GM12878 (cell line): ENCODE measurements around the gene HSBP1. TPM values are rescaled to one million over a fixed set of nuclear protein-coding genes. Genes with fewer than 3 reads are reported as not detected.

Source experiments
- ATAC-seq: fragments of 200-7000 bp; cut with Tn5 transposase; 3 replicates; pipeline ENCODE4 v1.9.1; 2020; ENCODE audit warnings: mild to moderate bottlenecking, moderate library complexity
- BruUV-seq: library from RNA; stranded (reverse); fragments of 400-500 nt; replicated peaks from 2 replicates; lab custom pipeline; 2021; lab: Mats Ljungman, UMichigan
- CTCF ChIA-PET: fragments of 300-600 bp; sonication (Branson Sonifier 250); formaldehyde crosslinking; extraction: SDS; loops from one replicate; lab custom pipeline; 2021; ENCODE audit warnings: inconsistent platforms; lab: Yijun Ruan, JAX
- POLR2A ChIA-PET: fragments of 350-600 bp; formaldehyde crosslinking; extraction: SDS; loops from one replicate; lab custom pipeline; 2021; ENCODE audit warnings: inconsistent platforms; lab: Charles Lee
- RAD21 ChIA-PET: fragments of 300-600 bp; sonication (Branson Sonifier 250); formaldehyde crosslinking; loops from one replicate; lab custom pipeline; 2023; ENCODE audit warnings: antibody characterized with exemption; ENCODE audit not compliant: unreplicated experiment; lab: Charles Lee
- SMC1A ChIA-PET: fragments of 300-600 bp; sonication (Branson Sonifier 250); formaldehyde crosslinking; loops from one replicate; lab custom pipeline; 2023; ENCODE audit not compliant: unreplicated experiment, uncharacterized antibody; lab: Charles Lee
- DNase-seq: peaks from one replicate; pipeline ENCODE4 v3.0.0-alpha.2; 2011; ENCODE audit warnings: low read depth, low spot score
- FAIRE-seq: peaks from 3 replicates; lab custom pipeline; 2011; peaks lifted over from hg19 to GRCh38; lab: Jason Lieb, UNC
- H2AFZ ChIP-seq: 2 replicates; pipeline ENCODE4 v1.6.0; 2011; ENCODE audit warnings: low read depth, low read length, control low read depth; ENCODE audit not compliant: control insufficient read depth
- H3K27ac ChIP-seq: 2 replicates; pipeline ENCODE4 v1.5.1; 2011; ENCODE audit warnings: control low read depth; ENCODE audit not compliant: control insufficient read depth, insufficient read depth
- H3K27me3 ChIP-seq, 2 experiments: replicated peaks in 1 of 2; 2 replicates each; pipeline versions ENCODE4 v1.6.0 to v1.6.1; 2011; ENCODE audit warnings: low read length in 1 of 2; ENCODE audit not compliant: control insufficient read depth in 2 of 2, insufficient read depth in 2 of 2
- H3K36me3 ChIP-seq, 2 experiments: 2 replicates each; pipeline ENCODE4 v1.5.1; 2011; ENCODE audit warnings: low read length in 1 of 2; ENCODE audit not compliant: control insufficient read depth in 2 of 2, insufficient read depth in 2 of 2
- H3K4me1 ChIP-seq: 2 replicates; pipeline ENCODE4 v1.6.1; 2011; ENCODE audit warnings: mild to moderate bottlenecking, low read length, moderate library complexity, mixed read lengths; ENCODE audit not compliant: control insufficient read depth, insufficient read depth
- H3K4me2 ChIP-seq: 2 replicates; pipeline ENCODE4 v1.6.0; 2011; ENCODE audit warnings: control low read depth; ENCODE audit not compliant: control insufficient read depth, insufficient read depth
- H3K4me3 ChIP-seq: fragments of 200-600 bp; sonication (generic); 2 replicates; pipeline ENCODE4 v1.5.1; 2016
- H3K79me2 ChIP-seq: 2 replicates; pipeline ENCODE4 v1.6.0; 2011; ENCODE audit warnings: low read length; ENCODE audit not compliant: control insufficient read depth, insufficient read depth
- H3K9ac ChIP-seq: 2 replicates; pipeline ENCODE4 v1.8.0; 2011; ENCODE audit warnings: low read length, control low read depth, mixed read lengths; ENCODE audit not compliant: control insufficient read depth, insufficient read depth
- H3K9me3 ChIP-seq: replicated peaks from 3 replicates; pipeline ENCODE4 v1.5.1; 2011; ENCODE audit warnings: mild to moderate bottlenecking, low read length; ENCODE audit not compliant: control insufficient read depth, insufficient read depth
- H4K20me1 ChIP-seq: 2 replicates; pipeline ENCODE4 v1.6.0; 2011; ENCODE audit not compliant: control insufficient read depth, insufficient read depth
- CHD1 ChIP-seq: IDR thresholded peaks from 2 replicates; pipeline ENCODE4 v1.6.1; 2012; ENCODE audit warnings: low read depth, low read length, improper control_type of control experiment
- ETV6 ChIP-seq, 2 experiments: fragments of 450-650 bp in 1 of 2; IDR thresholded peaks in 1 of 2; conservative IDR thresholded peaks in 1 of 2; 2 replicates each; pipeline ENCODE4 v1.6.1; 2014; ENCODE audit warnings: antibody characterized with exemption in 1 of 2, borderline replicate concordance in 1 of 2, low read depth in 1 of 2, mild to moderate bottlenecking in 1 of 2, moderate library complexity in 1 of 2
- MYB ChIP-seq: fragments of 150-350 bp; IDR thresholded peaks from 2 replicates; pipeline ENCODE4 v1.6.1; 2014; ENCODE audit warnings: mild to moderate bottlenecking, low read depth, low read length, borderline replicate concordance
- NR2C1 ChIP-seq: fragments of 450-650 bp; IDR thresholded peaks from 2 replicates; pipeline ENCODE4 v1.6.1; 2017; ENCODE audit warnings: antibody characterized with exemption, mild to moderate bottlenecking, moderate library complexity
- RAD21 ChIP-seq: IDR thresholded peaks from 2 replicates; pipeline ENCODE4 v1.6.1; 2011; ENCODE audit warnings: mild to moderate bottlenecking, low read depth, low read length, moderate library complexity; ENCODE audit not compliant: insufficient read depth
- RCOR1 ChIP-seq: conservative IDR thresholded peaks from 2 replicates; pipeline ENCODE4 v1.6.1; 2012; ENCODE audit warnings: low read depth, low read length, improper control_type of control experiment
- RELA ChIP-seq: fragments of 450-650 bp; IDR thresholded peaks from 2 replicates; pipeline ENCODE4 v1.8.0; 2014; ENCODE audit warnings: borderline replicate concordance; ENCODE audit not compliant: partially characterized antibody
- SMAD1 ChIP-seq: fragments of 450-650 bp; IDR thresholded peaks from 2 replicates; pipeline ENCODE4 v1.6.1; 2018; ENCODE audit warnings: mild to moderate bottlenecking, low read depth; ENCODE audit not compliant: partially characterized antibody
- SUPT20H ChIP-seq: IDR thresholded peaks from 2 replicates; pipeline ENCODE4 v1.6.1; 2011; ENCODE audit warnings: low read depth, mild to moderate bottlenecking, low read length, moderate library complexity, borderline replicate concordance; ENCODE audit not compliant: control insufficient read depth
- TCF3 ChIP-seq: IDR thresholded peaks from 2 replicates; pipeline ENCODE4 v1.6.1; 2012; ENCODE audit warnings: low read depth, mild to moderate bottlenecking, low read length, borderline replicate concordance; ENCODE audit not compliant: insufficient read depth
- ZNF217 ChIP-seq: fragments of 450-650 bp; IDR thresholded peaks from 2 replicates; pipeline ENCODE4 v1.6.1; 2017; ENCODE audit warnings: antibody characterized with exemption, mild to moderate bottlenecking
- WGBS: methylation state at CpG from one replicate; pipeline ENCODE4 v1.1.6; 2016; ENCODE audit warnings: low lambda C conversion rate; ENCODE audit not compliant: insufficient replicate concordance, insufficient coverage; ENCODE audit errors: missing lambda C conversion rate; 5-methylcytosine and 5-hydroxymethylcytosine counted together
- in situ Hi-C: fragments of 300-500 bp; cut with MboI; formaldehyde crosslinking; loops from 9 replicates; pipeline ENCODE4 v1.14.3; 2018; ENCODE audit warnings: mixed read lengths
- intact Hi-C: fragments of 100-400 bp; cut with micrococcal nuclease; formaldehyde crosslinking; loops from one replicate; pipeline ENCODE4 v1.14.2; 2022; ENCODE audit not compliant: unreplicated experiment
- polyA plus RNA-seq, 11 experiments: library from polyadenylated mRNA; depleted of rRNA in 4 of 11; unstranded in 6 of 11; stranded (reverse) in 5 of 11; fragments of >200 nt; fragmentation: Nextera tagmentation in 4 of 11; fragmentation: Illumina TruSeq in 1 of 11; extraction: Ambion mirVana in 4 of 11; extraction: Trizol in 1 of 11; gene quantifications; 1 replicate in 1 of 11; 2 replicates in 10 of 11; pipeline versions ENCODE4 v1.2.1 to v1.2.3, GENCODE V29; 2011 to 2016; ENCODE audit warnings: inconsistent platforms in 2 of 11, missing spikeins in 2 of 11, low read depth in 1 of 11
- total RNA-seq, 4 experiments: library from RNA; depleted of rRNA in 3 of 4; stranded (reverse); fragments of >200 nt in 3 of 4; fragmentation: Illumina TruSeq in 1 of 4; extraction: Trizol in 1 of 4; gene quantifications; 2 replicates each; pipeline versions ENCODE4 v1.2.1 to v1.2.3, GENCODE V29; 2013 to 2021
- TF ChIP-seq, protein P1 (sequence below): fragments of 450-650 bp; IDR thresholded peaks from 2 replicates; pipeline ENCODE4 v1.6.1; 2018; ENCODE audit warnings: borderline replicate concordance, mild to moderate bottlenecking; ENCODE audit not compliant: partially characterized antibody
- TF ChIP-seq, protein P2 (sequence below): IDR thresholded peaks from 2 replicates; pipeline ENCODE4 v1.6.1; 2011; ENCODE audit warnings: mild to moderate bottlenecking, low read depth, low read length, moderate library complexity; ENCODE audit not compliant: insufficient replicate concordance
- TF ChIP-seq, protein P3 (sequence below): IDR thresholded peaks from 2 replicates; pipeline ENCODE4 v1.6.1; 2012; ENCODE audit warnings: improper control_type of control experiment, low read depth, low read length; ENCODE audit not compliant: insufficient replicate concordance

The HSBP1 gene
- total and polyA plus RNA-seq, 10 of the 15 experiments (the other 5 are each of a cell fraction or from before 2014, with no cell fraction given): 26.6 to 263 (median 95.7) TPM

DNA sequence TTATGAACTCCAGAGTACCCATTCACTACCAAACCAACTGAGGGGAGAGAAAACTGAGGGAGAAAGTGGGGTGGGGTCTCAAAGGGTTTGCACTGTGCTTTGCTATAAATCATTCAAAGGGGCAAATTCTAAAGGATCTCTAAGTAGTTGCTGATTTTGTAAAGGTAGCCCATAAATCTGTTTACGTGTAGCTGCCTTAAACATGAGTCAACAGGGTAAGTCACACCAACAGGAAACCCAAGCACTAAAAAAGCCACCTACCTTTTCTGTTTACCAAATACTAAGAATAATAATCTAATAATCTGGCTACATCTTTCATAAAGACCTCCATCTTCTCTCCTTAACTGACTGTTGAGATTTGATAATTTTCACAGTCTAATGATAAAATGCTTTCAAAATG is 8.4 kb upstream of the HSBP1 start:
- DNase-seq (no peak), FAIRE-seq (no peak), ATAC-seq (no peak)
- in situ Hi-C loops (no loop called here), intact Hi-C loops (no loop called here)
- ChIA-PET CTCF (no interaction called here), POLR2A (no interaction called here), RAD21 (no interaction called here), SMC1A (interaction anchor here (0.7 kb wide), 1 partner anchor 421 kb away, joined by 3 read pairs; no protein-coding TSS in a partner anchor)
- Histone ChIP-seq H2AFZ (no peak overlapping the region), H3K27ac (no peak overlapping the region), H4K20me1 (no peaks in the 10 kb centered on the region), H3K4me3 (no peak overlapping the region), H3K9me3 (no peaks in the 10 kb centered on the region), H3K9ac (no peak overlapping the region), H3K27me3 (peaks cover 0 to 2% of the 10 kb centered on the region in 2 experiments; a peak in 3 of 4 replicates), H3K4me1 (no peaks in the 10 kb centered on the region), H3K4me2 (no peak overlapping the region), H3K79me2 (no peaks in the 10 kb centered on the region), H3K36me3 (no peaks in the 10 kb centered on the region)
- WGBS: 39% methylated on average over 1 of the region's 1 CpG
- no TSS peak for BruUV-seq
- TF ChIP-seq RAD21 (no peak), RCOR1 (no peak), MYB (no peak), NR2C1 (no peak), RELA (no peak), SMAD1 (no peak), ZNF217 (no peak), TCF3 (no peak), ETV6 (conservative IDR thresholded peaks at IDR 0.05 in 1 of 2, IDR thresholded peaks at IDR 0.05 in 1 of 2; ENCODE audit: borderline replicate concordance in 1 of 2, low read depth in 1 of 2) (no peak), SUPT20H (no peak), CHD1 (no peak)
- TF ChIP-seq, protein P1, sequence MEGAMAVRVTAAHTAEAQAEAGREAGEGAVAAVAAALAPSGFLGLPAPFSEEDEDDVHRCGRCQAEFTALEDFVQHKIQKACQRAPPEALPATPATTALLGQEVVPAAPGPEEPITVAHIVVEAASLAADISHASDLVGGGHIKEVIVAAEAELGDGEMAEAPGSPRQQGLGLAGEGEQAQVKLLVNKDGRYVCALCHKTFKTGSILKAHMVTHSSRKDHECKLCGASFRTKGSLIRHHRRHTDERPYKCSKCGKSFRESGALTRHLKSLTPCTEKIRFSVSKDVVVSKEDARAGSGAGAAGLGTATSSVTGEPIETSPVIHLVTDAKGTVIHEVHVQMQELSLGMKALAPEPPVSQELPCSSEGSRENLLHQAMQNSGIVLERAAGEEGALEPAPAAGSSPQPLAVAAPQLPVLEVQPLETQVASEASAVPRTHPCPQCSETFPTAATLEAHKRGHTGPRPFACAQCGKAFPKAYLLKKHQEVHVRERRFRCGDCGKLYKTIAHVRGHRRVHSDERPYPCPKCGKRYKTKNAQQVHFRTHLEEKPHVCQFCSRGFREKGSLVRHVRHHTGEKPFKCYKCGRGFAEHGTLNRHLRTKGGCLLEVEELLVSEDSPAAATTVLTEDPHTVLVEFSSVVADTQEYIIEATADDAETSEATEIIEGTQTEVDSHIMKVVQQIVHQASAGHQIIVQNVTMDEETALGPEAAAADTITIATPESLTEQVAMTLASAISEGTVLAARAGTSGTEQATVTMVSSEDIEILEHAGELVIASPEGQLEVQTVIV: no peak
- TF ChIP-seq, protein P2, sequence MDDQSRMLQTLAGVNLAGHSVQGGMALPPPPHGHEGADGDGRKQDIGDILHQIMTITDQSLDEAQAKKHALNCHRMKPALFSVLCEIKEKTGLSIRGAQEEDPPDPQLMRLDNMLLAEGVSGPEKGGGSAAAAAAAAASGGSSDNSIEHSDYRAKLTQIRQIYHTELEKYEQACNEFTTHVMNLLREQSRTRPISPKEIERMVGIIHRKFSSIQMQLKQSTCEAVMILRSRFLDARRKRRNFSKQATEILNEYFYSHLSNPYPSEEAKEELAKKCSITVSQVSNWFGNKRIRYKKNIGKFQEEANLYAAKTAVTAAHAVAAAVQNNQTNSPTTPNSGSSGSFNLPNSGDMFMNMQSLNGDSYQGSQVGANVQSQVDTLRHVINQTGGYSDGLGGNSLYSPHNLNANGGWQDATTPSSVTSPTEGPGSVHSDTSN: no peak
- TF ChIP-seq, protein P3, sequence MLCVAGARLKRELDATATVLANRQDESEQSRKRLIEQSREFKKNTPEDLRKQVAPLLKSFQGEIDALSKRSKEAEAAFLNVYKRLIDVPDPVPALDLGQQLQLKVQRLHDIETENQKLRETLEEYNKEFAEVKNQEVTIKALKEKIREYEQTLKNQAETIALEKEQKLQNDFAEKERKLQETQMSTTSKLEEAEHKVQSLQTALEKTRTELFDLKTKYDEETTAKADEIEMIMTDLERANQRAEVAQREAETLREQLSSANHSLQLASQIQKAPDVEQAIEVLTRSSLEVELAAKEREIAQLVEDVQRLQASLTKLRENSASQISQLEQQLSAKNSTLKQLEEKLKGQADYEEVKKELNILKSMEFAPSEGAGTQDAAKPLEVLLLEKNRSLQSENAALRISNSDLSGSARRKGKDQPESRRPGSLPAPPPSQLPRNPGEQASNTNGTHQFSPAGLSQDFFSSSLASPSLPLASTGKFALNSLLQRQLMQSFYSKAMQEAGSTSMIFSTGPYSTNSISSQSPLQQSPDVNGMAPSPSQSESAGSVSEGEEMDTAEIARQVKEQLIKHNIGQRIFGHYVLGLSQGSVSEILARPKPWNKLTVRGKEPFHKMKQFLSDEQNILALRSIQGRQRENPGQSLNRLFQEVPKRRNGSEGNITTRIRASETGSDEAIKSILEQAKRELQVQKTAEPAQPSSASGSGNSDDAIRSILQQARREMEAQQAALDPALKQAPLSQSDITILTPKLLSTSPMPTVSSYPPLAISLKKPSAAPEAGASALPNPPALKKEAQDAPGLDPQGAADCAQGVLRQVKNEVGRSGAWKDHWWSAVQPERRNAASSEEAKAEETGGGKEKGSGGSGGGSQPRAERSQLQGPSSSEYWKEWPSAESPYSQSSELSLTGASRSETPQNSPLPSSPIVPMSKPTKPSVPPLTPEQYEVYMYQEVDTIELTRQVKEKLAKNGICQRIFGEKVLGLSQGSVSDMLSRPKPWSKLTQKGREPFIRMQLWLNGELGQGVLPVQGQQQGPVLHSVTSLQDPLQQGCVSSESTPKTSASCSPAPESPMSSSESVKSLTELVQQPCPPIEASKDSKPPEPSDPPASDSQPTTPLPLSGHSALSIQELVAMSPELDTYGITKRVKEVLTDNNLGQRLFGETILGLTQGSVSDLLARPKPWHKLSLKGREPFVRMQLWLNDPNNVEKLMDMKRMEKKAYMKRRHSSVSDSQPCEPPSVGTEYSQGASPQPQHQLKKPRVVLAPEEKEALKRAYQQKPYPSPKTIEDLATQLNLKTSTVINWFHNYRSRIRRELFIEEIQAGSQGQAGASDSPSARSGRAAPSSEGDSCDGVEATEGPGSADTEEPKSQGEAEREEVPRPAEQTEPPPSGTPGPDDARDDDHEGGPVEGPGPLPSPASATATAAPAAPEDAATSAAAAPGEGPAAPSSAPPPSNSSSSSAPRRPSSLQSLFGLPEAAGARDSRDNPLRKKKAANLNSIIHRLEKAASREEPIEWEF: no peak
